T-helper 9 cell (primary cell): ENCODE measurements around the gene CYP39A1.
"Not testable (repeated sequence)": the region's sequence is repeated elsewhere in the genome, so short reads cannot be mapped to it uniquely, and the experiment has no call there.

ENCODE experiments used
- DNase-seq: peaks from one replicate; pipeline ENCODE4 v3.0.0-alpha.2; 2020

CYP39A1 gene

DNA sequence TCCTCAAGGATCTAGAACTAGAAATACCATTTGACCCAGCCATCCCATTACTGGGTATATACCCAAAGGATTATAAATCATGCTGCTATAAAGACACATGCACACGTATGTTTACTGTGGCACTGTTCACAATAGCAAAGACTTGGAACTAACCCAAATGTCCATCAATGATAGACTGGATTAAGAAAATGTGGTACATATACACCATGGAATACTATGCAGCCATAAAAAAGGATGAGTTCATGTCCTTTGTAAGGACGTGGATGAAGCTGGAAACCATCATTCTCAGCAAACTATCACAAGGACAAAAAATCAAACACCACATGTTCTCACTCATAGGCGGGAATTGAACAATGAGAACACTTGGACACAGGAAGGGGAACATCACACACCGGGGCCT, 4.5 kb downstream of the CYP39A1 start:
- not testable (repeated sequence) for DNase-seq

DNA sequence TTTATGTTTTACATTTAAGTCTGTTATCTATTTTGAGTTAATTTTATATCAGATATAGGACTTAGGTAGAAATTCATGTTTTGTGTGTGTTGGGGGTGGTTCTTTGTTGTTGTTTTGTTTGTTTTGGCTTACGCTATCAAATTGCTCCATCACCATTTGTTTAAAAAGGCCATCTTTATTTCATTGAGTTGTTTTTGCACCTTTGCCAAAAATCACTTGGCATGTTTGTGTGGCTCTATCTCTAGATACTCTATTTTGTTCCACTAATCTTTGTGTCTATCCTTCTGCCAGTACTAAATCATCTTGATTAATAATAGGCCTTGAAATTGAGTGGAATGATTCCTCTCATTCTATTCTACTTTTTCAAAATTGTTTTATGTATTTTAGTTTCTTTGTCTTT, 7.4 kb downstream of the CYP39A1 start:
- DNase-seq: no peak

- DNase-seq: no peak
These were observed 9.5 kb downstream of the CYP39A1 start for GRCh38 chr6:46642928-46643751.

- DNase-seq: no peak
These were observed 14.0 kb downstream of the CYP39A1 start for GRCh38 chr6:46638650-46639049.

DNA sequence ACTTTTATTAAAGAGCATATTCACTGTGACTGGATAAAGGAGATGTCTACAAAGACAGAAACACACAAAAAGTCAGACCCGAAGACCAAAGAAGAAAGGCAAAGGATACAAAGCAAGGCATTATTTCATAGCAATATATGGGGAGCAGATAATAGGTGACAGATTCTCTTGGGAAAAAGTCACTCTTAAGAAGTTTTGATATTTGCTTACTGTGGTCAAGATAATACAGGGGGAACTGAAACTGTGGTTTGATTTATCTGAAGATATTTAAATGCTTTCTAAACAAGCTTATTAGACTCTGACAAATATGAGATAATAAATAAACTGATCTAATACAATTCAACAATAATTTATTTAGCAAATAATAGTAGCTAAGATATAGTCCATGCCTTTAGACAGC, 14.7 kb downstream of the CYP39A1 start:
- no peak for DNase-seq

GRCh38 chr6:46637145-46637544, 15.5 kb downstream of the CYP39A1 start:
- DNase-seq: no peak

GRCh38 chr6:46635462-46635861, 17.2 kb downstream of the CYP39A1 start:
- no peak for DNase-seq

GRCh38 chr6:46632053-46632452, 20.6 kb downstream of the CYP39A1 start:
- DNase-seq: no peak

GRCh38 chr6:46629691-46630090, 22.9 kb downstream of the CYP39A1 start:
- no peak for DNase-seq

DNA sequence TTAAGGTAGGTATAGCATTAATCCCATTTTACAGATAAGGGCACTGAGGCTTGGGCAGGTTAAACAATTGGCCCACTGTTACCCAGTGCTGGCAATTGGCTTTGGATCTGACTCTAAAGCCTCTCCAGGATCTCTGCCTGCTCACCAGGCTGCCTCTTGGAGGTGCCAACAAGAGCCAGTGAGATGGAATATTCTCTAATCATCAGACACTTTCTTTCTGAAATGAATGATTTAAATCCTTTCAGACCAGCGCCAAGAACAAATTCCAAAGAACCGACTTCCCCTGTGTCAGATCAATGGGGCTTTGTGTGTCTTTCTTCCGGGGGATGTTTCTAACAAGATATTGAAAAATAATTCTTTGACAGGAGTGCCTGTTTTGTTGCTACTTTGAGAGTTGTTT, 23.6 kb downstream of the CYP39A1 start:
- DNase-seq: no peak

DNA sequence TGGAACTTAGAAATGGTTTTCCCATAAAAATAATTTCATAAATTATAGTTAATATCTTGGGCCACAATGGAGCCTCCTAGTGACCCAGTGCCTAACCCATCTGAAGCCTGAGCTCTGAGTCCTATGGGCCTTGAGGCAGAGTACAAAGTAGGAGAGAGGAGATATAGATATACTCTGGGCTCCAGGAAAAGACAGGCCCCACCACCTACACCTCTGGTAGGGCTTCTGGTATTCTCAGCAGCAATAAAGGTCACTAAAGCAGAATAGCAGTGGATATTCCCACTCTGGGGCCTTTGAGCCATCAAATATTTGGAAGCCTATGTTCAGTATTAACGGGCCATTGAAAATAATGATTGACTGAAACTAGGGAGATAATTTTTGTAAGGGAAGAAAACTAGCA, 24.1 kb downstream of the CYP39A1 start:
- DNase-seq: no peak

DNA sequence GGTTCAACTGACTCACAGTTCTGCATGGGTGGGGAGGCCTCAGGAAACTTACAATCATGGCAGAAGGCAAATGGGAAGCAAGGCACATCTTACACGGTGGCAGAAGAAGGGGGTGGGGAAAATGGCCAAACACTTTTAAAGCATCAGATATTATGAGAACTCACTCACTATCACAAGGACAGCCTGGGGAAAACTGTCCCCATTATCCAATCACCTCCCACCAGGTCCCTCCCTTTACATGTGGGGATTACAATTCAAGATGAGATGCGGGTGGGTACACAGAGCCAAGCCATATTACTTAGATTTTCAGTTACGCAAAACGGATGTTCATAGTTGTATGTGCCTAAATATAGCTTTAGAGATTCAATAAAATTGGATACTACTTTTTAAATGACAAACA, 25.6 kb downstream of the CYP39A1 start:
- DNase-seq: no peak

GRCh38 chr6:46626228-46626909, 26.2 kb downstream of the CYP39A1 start:
- DNase-seq: no peak

DNA sequence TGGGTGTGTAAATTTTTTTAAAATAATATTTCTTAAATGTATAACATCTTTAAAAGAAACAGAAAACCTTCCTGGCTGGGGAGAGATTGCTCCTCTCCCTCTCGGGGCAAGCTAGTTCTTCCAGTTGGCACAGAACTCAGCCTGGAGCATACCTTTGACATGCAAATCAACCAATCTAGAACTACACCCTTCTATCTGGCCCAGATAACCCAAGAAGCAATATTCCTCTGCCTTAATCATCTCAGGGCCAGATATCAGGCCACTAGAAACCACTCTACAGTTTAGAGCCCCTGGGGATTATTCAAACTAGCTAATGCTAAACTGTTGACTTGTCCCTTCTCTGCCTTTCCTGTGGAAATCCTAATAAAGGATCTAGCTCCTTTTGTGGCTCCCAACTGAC, 33.9 kb downstream of the CYP39A1 start:
- no peak for DNase-seq

DNA sequence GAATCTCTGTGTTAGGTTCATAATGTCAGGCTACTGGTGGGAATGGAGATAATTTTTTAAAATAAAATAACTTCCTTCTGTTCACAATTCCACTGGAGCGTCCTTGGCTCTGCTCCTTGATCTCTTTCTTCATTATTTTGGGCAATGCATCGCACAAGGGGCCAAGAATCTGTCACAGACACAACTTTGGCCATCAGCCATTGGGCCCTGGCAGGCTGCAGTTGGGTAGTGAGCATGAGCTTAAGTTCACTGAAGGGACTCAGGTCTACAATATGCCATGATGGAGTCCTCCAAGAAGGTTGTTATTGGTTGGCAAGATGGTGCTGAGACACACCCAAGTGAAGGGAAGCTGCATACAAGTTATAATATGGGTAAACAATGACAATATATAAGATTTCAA, 40.0 kb downstream of the CYP39A1 start:
- DNase-seq: no peak

DNA sequence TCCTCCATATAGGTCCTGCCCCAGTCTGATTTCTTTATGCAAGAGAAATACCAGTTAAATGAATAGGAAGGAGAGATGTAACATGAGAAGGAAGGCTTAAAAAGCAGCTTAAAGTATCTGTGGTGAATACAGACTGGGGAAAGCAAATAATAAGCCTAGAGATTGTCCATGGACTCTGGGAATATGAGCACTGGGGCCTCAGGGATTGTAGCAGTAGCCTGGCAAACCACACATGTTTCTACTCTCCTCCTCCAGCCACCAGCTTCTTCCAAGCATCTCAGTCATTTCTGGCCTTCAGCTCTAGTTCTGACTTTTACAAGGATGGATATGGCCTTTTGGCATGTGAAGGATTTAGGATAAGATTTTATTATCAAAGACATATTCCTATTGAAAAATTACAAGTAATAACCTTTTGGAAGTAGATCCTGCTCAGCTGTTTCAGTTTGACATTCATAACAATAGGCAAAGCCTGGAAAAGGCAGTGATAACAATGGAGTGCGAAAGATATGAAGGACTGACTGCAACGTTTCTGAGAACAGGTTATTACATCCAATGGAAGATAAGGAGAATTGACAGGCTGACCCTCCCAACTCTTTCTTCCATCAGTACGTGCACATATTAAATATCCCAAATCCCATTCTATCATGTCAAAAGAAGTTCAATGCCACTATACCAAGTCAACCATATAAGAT, 41.6 kb downstream of the CYP39A1 start:
- DNase-seq: no peak

GRCh38 chr6:46606338-46606737, 46.3 kb downstream of the CYP39A1 start:
- DNase-seq: no peak

- no peak for DNase-seq
These were observed 47.4 kb downstream of the CYP39A1 start for GRCh38 chr6:46605091-46605797.

DNA sequence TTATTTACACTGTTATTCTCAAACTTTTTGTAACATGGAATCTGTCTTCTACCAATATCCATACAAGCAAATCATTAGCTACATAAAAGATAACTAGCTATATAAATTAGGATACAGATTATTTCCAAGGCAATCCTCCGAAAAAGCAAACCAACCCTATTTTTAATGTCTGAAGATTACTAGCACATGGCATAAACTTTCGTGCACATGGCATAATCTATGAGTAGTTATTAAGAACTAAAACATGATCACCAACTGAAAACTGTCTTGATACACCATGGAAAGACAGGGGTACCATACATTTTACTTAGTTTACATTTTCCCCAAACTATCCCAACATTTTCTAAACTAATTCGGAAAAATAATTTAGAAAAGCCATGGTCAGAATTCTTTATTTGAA, 54.4 kb downstream of the CYP39A1 start:
- no peak for DNase-seq

DNA sequence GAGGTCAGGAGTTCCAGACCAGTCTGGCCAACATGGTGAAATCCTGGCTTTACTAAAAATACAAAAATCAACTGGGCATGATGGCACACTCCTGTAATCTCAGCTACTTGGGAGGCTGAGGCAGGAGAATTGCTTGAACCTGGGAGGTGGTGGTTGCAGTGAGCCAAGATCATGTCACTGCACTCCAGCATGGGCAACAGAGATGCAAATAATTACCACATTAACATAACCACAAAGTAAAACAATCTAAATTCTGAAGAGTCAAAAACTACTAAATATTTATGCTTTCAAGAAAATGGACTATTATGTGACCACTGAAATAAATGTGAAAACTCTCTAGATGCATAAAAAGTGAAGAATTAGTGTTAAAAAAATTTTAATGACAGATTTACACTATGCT, 59.9 kb downstream of the CYP39A1 start:
- DNase-seq: no peak

GRCh38 chr6:46592046-46592445, 60.6 kb downstream of the CYP39A1 start:
- DNase-seq: no peak

DNA sequence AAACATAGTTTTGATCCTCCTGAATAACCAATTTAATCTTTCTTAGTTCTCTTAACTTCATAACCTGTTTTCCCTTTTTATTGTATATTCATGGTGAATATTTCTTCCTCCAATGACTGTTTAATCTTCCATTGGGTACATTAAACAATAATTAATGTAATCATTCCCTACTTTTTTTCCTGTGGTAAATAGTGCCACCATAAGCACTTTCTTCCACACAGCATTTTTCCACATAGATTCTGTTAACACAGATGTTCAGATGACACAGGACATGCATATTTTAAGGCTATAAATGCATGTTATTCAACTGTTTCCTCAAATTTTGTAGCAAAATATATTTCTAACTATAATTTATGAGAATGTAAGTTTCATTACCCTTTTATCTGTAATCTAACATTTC, 61.9 kb downstream of the CYP39A1 start:
- DNase-seq: no peak

- DNase-seq: no peak
These were observed 65.7 kb downstream of the CYP39A1 start for GRCh38 chr6:46586906-46587305.
